ENCODE results near the gene POLR2I.
"Not testable (repeated sequence)": the region's sequence is repeated elsewhere in the genome, so short reads cannot be mapped to it uniquely, and the experiment has no call there.

Gene POLR2I

GRCh38 chr19:36114721-36115452, at the start of gene POLR2I:
Gene POLR2I (minus strand): TSS chr19:36114875. CDS start chr19:36114856, 19 bp downstream.
- DNase-seq, result peak; percentile 100

GRCh38 chr19:36163813-36164212, 49.1 kb upstream of the POLR2I start:
- DNase-seq, result no peak

GRCh38 chr19:36160821-36161596, 46.3 kb upstream of the POLR2I start:
- no peak for DNase-seq

GRCh38 chr19:36153126-36153525, 38.5 kb upstream of the POLR2I start:
- DNase-seq, result no peak

GRCh38 chr19:36152352-36153091, 37.8 kb upstream of the POLR2I start, which contains the start of gene COX7A1:
Gene COX7A1 (minus strand): TSS chr19:36152447. CDS start chr19:36152407, 40 bp downstream.
- no peak for DNase-seq

- no peak for DNase-seq
Measured at GRCh38 chr19:36152019-36152351, 37.3 kb upstream of the POLR2I start.

- no peak for DNase-seq
Measured at GRCh38 chr19:36151144-36152018, 36.7 kb upstream of the POLR2I start.

GRCh38 chr19:36150586-36150985, 35.9 kb upstream of the POLR2I start:
- no peak for DNase-seq

- DNase-seq, result no peak
Measured at GRCh38 chr19:36149673-36150406, 35.2 kb upstream of the POLR2I start.

GRCh38 chr19:36144624-36145023, 29.9 kb upstream of the POLR2I start:
- DNase-seq, result no peak

- DNase-seq, result no peak
Measured at GRCh38 chr19:36142496-36142895, 27.8 kb upstream of the POLR2I start.

GRCh38 chr19:36142046-36142445, 27.4 kb upstream of the POLR2I start:
- DNase-seq, result no peak

GRCh38 chr19:36141039-36141927, 26.6 kb upstream of the POLR2I start:
- DNase-seq, result peak; percentile 94

- DNase-seq, result peak; percentile 90
Measured at GRCh38 chr19:36140304-36141038, 25.8 kb upstream of the POLR2I start.

- peak; percentile 99 for DNase-seq
Measured at GRCh38 chr19:36139473-36140303, 25.0 kb upstream of the POLR2I start, which contains the start of gene CAPNS1. Gene CAPNS1 (plus strand): TSS chr19:36140066. CDS start chr19:36141012, 946 bp downstream.

GRCh38 chr19:36139120-36139472, 24.4 kb upstream of the POLR2I start:
- no peak for DNase-seq

GRCh38 chr19:36136964-36137686, 22.4 kb upstream of the POLR2I start:
- DNase-seq, result no peak

GRCh38 chr19:36134867-36135266, 20.2 kb upstream of the POLR2I start:
- DNase-seq, result not testable (repeated sequence)

All from NCI-H82 (cell line).